Skeletal muscle cell (primary cell): Measurements from ENCODE around the gene OS9.
A peak's percentile ranks its signal among the peaks of the same experiment; 100 is the strongest.
"Not testable (repeated sequence)": the region's sequence is repeated elsewhere in the genome, so short reads cannot be mapped to it uniquely, and the experiment has no call there.

ENCODE experiments used
- DNase-seq: peaks from one replicate; pipeline ENCODE4 v3.0.0-alpha.2; 2010; ENCODE audit warnings: low read depth
- H3K4me3 ChIP-seq: 2 replicates; pipeline ENCODE4 v1.5.1; 2011; ENCODE audit warnings: low read depth, mild to moderate bottlenecking, control low read depth, low read length, moderate library complexity

The OS9 gene, protein sequence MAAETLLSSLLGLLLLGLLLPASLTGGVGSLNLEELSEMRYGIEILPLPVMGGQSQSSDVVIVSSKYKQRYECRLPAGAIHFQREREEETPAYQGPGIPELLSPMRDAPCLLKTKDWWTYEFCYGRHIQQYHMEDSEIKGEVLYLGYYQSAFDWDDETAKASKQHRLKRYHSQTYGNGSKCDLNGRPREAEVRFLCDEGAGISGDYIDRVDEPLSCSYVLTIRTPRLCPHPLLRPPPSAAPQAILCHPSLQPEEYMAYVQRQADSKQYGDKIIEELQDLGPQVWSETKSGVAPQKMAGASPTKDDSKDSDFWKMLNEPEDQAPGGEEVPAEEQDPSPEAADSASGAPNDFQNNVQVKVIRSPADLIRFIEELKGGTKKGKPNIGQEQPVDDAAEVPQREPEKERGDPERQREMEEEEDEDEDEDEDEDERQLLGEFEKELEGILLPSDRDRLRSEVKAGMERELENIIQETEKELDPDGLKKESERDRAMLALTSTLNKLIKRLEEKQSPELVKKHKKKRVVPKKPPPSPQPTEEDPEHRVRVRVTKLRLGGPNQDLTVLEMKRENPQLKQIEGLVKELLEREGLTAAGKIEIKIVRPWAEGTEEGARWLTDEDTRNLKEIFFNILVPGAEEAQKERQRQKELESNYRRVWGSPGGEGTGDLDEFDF

DNA sequence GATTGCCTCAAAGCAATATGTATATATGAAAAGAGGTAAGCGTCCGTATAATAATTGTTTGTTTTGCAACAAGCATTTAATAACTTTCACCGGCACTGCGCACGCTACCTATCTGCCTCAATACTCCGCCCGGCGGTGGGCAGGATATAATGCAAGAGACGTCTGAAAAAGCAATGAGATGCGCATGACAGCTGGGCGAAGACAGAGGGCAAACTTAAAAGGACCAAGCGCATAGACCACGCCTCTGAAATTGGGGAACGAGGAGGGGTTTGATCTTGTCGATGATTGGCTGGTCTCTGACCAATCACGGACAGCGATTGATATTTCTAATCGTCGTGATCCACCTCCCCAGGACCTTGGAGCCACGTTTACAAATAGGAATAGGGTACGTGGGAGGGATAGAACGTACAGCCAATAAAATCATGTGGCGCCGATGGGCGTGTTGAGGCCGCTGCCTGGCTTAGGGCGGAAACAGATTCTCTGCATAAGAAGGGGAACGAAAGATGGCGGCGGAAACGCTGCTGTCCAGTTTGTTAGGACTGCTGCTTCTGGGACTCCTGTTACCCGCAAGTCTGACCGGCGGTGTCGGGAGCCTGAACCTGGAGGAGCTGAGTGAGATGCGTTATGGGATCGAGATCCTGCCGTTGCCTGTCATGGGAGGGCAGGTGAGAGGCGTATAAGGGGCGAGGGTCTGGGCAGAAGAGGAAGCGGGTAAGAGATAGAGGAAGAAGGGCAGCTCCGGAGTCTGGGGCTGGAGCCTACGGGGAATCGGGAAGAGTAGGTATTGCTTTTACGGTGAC, at the start of gene OS9:
Gene OS9 (plus strand): TSS at position 474 of the 800 bp plus-strand sequence. CDS start 30 bp downstream, at position 504.
- DNase-seq: peak; percentile 99
- H3K4me3 ChIP-seq: peak within 1 kb of the TSS; percentile 95

DNA sequence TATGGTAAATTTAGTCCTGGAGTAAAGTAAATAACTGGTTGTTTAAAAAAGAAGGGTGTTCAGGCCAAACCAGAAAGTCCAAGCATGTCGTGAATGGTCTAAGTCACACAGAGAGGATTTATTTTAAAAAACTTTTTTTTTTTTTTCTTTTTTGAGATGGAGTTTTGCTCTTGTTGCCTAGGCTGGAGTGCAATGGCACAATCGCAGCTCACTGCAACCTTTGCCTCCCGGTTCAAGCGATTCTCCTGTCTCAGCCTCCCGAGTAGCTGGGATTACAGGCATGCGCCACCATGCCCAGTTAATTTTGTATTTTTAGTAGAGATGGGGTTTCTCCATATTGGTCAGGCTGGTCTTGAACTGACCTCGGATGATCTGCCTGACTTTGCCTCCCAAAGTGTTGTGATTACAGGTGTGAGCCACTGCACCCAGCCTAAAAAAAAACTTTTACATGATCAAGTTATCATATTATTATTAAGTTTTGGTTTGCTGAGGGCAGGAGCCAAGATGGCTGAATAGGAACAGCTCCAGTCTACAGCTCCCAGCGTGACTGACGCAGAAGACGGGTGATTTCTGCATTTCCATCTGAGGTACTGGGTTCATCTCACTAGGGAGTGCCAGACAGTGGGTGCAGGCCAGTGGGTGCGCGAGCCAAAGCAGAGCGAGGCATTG, 47.8 kb upstream of the OS9 start:
- H3K4me3 ChIP-seq, DNase-seq: not testable (repeated sequence)

DNA sequence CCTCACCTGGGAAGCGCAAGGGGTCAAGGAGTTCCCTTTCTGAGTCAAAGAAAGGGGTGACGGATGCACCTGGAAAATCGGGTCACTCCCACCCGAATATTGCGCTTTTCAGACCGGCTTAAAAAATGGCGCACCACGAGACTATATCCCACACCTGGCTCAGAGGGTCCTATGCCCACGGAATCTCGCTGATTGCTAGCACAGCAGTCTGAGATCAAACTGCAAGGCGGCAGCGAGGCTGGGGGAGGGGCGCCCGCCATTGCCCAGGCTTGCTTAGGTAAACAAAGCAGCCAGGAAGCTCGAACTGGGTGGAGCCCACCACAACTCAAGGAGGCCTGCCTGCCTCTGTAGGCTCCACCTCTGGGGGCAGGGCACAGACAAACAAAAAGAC, 47.3 kb upstream of the OS9 start:
- not testable (repeated sequence) for H3K4me3 ChIP-seq, DNase-seq

DNA sequence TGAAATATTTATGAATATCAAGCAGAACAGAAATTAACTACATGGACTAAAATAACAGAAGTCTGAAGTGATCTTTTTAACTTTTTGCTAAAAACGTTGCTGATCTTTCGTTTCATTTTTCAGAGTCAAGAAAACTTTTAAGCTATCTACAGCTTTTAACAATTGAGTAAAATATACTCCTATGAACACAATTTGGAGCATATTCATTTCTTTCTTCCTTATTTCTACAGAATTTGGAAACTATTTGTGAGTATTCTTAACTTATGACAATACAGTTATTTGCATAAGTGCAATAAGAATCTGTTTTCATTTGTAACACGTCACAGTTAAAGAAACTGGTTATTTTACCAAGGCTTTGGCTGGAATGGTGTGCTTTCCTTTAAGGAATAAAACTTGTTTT, 39.9 kb upstream of the OS9 start:
- H3K4me3 ChIP-seq: no peak overlapping the region
- no peak for DNase-seq

DNA sequence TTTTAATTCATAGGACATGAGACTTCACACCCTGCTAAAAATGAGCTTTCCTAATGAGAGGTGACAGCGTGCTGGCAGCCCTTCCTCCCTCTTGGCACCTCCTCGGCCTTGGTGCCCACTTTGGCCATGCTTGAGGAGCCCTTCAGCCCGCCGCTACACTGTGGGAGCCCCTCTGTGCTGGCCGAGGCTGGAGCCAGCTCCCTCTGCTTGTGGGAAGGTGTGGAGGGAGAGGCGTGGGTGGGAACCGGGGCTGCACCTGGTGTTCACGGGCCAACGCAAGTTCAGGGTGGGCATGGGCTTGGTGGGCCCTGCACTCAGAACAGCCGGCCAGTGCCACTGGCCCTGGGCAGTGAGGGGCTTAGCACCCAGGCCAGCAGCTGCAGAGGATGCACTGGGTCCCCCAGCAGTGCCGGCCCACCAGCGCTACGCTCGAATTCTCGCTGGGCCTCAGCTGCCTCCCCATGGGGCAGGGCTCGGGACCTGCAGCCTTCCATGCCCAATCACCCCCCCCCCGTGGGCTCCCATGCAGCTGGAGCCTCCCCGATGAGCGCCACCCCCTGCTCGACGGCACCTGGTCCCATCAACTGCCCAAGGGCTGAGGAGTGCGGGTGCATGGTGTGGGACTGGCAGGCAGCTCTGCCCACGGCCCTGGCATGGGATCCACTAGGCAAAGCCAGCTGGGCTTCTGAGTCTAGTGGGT, 38.2 kb upstream of the OS9 start:
- DNase-seq: no peak
- no peak overlapping the region for H3K4me3 ChIP-seq

DNA sequence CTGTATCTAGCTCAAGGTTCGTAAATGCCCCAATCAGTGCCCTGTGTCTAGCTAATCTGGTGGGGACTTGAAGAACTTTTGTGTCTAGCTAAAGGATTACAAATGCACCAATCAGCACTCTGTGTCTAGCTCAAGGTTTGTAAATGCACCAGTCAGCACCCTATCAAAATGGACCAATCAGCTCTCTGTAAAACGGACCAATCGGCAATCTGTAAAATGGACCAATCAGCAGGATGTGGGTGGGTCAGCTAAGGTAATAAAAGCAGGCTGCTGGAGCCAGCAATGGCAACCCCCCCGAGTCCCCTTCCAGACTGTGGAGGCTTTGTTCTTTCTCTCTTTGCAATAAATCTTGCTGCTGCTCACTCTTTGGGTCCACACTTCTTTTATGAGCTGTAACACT, 37.5 kb upstream of the OS9 start:
- not testable (repeated sequence) for DNase-seq

DNA sequence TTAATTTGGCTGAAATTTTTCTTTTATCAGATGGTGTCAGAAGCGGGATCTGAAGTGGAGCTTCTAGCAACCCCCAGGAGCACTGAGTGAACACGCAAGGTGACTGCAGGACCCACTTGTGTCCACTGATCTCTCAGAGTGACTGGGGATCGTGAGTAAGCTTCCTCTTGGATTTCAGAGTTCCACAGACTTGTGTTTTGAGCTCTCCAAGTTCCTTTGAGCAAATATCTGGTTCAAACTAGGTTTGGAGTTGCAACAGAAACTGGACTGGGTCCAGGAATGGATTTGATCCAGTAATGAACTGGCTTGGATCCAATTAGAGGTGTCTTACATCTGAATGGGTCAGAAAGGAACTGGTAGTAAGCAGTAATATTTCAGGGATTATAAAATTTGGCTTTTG, 36.2 kb upstream of the OS9 start:
- H3K4me3 ChIP-seq: no peak overlapping the region
- DNase-seq: no peak

More for the DNA sequence above, 37.5 kb upstream of the OS9 start:
- not testable (repeated sequence) for H3K4me3 ChIP-seq

DNA sequence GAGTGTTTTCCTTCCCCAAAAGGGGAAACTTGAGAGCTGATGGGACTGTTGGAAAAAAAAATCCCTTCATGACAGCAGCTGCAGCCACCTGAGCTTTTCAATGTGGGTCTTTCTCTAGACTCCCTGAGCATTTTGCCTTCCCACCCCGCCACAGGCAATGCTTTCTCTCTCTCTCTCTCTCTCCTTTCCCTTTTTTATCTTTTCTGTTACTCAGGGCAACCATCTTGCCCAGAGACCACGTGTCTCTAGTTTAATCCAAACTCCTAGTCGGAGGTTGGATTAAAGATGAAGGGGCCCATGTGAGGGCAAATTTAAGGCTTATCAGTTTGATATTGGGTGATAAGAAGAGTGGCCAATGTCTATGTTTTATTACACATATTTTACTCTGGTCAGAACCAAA, 35.0 kb upstream of the OS9 start:
- H3K4me3 ChIP-seq: no peak overlapping the region
- DNase-seq: no peak

DNA sequence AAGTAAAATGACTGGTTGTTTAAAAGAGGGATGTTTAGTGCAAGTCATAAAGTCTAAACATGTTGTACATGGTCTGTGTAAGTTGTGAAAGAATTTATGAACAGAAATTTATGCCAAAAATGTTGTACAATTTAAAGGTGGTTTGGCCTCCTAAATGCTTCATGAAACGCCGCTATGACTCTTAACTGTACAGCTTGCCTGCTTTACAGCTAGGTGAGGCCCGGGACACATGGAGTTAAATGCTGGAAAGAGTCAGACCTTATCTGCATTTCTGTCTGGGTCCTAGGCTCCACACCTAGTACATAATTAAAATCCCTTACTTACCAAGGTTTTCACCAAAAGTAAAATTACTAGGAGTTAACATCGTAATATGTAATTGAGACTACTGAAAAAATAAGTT, 32.6 kb upstream of the OS9 start:
- no peak overlapping the region for H3K4me3 ChIP-seq
- DNase-seq: no peak

DNA sequence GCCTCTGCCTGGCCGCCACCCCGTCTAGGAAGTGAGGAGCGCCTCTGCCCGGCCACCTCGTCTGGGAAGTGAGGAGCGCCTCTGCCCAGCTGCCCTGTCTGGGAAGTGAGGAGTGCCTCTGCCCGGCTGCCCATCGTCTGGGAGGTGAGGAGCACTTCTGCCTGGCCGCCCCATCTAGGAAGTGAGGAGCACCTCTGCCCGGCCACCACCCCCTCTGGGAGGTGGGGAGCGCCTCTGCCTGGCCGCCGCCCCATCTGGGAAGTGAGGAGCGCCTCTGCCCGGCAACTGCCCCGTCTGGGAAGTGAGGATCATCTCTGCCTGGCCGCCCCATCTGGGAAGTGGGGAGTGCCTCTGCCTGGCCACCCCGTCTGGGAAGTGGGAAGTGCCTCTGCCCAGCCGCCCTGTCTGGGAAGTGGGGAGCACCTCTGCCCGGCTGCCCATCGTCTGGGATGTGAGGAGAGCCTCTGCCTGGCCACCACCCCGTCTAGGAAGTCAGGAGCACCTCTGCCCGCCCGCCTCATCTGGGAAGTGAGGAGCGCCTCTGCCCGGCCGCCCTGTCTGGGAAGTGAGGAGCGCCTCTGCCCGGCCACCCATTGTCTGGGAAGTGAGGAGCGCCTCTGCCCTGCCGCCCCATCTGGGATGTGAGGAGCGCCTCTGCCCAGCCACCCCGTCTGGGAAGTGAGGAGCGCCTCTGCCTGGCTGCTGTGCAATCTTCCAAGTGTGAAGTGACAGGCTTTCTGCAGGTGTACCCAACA, 28.7 kb upstream of the OS9 start:
- H3K4me3 ChIP-seq, DNase-seq: not testable (repeated sequence)

DNA sequence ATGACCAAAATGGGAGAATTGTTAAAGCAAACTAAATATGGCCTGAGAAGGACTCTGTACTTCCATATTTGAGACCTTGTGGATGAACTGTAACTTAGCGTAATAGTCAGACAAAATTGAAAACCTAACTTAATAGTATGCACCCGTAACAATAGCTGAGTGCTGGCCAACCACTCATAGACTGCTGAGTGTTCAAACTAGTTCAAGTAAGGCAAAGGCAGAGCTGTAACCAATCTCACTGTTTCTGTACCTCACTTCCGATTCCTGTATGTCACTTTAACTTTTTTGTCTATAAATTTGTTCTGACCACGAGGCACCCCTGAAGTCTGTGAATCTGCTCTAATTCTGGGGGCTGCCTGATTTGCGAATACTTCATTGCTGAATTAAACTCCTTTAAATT, 27.0 kb upstream of the OS9 start:
- H3K4me3 ChIP-seq: no peak overlapping the region
- DNase-seq: no peak

DNA sequence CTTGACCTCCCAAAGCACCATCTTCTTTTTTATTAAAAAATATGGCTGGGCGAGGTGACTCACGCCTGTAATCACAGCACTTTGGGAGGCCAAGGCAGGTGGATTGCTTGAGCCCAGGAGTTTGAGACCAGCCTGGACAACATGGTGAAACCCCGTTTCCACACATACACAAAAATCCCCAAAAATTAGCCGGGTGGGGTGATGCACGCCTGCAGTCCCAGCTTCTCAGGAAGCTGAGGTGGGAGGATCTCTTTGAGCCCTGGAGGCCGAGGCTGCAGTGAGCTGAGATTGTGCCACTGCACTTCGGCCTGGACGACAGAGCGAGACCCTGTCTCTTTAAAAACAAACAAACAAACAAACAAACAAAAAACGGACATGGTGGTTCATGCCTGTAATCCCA, 24.2 kb upstream of the OS9 start:
- H3K4me3 ChIP-seq, DNase-seq: not testable (repeated sequence)

DNA sequence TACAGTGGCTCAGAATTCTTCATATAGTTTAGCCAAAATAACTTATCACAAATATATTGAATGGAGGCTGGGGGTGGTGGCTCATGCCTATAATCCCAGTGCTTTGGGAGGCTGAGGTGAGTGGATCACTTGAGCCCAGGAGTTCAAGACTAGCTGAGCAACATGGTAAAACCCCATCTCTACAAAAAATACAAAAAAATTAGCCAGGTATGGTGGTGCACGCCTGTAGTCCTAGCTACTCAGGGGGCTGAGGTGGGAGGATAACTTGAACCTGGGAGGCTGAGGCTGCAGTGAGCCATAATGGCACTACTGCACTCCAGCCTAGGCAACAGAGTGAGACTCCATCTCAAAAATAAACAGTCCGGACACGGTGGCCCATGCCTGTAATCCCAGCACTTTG, 22.1 kb upstream of the OS9 start:
- not testable (repeated sequence) for DNase-seq, H3K4me3 ChIP-seq

DNA sequence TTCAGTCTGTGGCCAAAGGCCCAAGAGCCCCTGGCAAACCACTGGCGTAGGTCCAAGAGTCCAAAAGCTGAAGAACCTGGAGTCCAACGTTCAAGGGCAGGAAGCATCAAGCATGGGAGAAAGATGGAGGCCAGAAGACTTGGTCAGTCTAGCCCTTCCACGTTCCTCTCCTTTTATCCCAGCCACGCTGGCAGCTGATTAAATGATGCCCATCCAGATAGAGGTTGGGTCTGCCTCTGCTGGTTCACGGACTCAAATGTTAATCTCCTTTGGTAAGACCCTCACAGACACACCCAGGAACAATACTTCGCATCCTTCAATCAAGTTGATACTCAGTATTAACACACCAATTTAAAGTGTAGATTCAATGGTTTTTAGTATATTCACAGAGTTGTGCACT, 21.1 kb upstream of the OS9 start:
- DNase-seq: no peak
- no peak overlapping the region for H3K4me3 ChIP-seq

DNA sequence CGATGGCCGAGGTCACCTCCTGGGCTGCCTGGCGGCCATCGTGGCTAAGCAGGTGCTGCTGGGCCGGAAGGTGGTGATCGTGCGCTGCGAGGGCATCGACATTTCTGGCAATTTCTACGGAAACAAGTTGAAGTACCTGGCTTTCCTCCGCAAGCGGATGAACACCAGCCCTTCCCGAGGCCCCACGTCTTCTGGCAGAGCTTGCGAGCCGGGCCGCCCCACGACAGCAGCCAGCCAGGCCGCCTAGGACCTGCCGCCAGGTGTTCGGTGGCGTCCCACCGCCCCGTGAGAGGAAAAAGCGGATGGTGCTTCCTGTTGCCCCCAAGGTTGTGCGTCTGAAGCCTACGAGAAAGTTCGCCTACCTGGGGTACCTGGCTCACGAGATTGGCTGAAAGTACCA, 19.2 kb upstream of the OS9 start:
- H3K4me3 ChIP-seq: no peak overlapping the region
- DNase-seq: no peak

DNA sequence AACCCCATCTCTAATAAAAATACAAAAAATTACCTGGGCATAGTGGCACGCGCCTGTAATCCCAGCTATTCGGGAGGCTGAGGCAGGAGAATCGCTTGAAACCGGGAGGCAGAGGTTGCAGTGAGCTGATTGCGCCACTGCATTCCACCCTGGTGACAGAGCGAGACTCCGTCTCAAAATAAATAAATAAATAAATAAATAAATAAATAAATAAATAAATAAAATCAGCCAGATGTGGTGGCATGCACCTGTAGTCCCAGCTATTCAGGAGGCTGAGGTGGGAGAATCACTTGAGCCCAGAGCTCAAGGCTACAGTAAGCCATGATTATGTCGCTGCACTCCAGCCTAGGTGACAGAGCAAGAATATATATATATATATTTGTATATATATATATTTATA, 16.0 kb upstream of the OS9 start:
- DNase-seq, H3K4me3 ChIP-seq: not testable (repeated sequence)

DNA sequence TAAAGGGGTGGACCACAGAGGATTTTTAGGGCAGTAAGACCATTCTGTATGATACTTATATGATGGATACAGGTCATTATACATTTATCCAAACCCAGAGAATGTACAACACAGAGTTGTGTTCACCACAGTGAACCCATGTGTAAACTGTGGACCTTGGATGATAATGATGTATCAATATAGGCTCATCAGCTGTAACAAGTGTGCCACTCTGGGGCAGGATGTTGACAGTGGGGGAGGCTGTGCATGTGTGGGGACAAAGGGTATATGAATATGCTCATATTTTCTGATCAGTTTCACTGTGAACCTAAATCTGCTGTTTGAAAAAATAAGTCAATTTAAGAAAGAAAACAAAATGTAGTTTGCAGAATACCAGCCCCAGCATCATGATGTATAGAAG, 14.2 kb upstream of the OS9 start:
- no peak overlapping the region for H3K4me3 ChIP-seq
- DNase-seq: no peak

DNA sequence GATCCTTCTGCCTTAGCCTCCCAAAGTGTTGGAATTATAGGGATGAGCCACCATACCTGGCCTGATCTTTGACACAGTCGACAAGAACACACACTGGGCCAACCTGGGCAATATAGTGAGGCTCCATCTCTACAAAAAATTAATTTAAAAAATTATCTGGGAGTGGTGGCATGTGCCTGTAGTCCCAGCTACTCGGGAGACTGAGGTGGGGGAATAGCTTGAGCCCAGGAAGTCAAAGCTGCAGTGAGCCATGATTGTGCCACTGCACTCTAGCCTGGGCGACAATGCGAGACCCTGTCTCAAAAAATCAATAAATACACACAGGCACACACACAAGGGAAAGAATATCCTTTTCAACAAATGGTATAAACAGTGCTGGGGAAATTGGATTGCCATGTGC, 6.1 kb upstream of the OS9 start:
- no peak for DNase-seq
- no peak overlapping the region for H3K4me3 ChIP-seq
